HepG2 (cell line): Measurements from ENCODE around the gene CAPN9. TPM values are rescaled to one million over a fixed set of nuclear protein-coding genes. Genes with fewer than 3 reads are reported as not detected.

Experiments
- GFI1 ChIP-seq: sonication (generic); formaldehyde crosslinking; IDR thresholded peaks from 2 replicates; pipeline ENCODE4 v1.5.0; 2020; ENCODE audit warnings: missing genetic modification reagents, mild to moderate bottlenecking, borderline replicate concordance
- HINFP ChIP-seq: sonication (generic); formaldehyde crosslinking; IDR thresholded peaks from 2 replicates; pipeline ENCODE4 v1.4.0; 2020; ENCODE audit warnings: low read depth, mild to moderate bottlenecking, missing genetic modification reagents
- KLF6 ChIP-seq: IDR thresholded peaks from 2 replicates; pipeline ENCODE4 v1.8.0; 2016; ENCODE audit warnings: missing biosample characterization, missing genetic modification reagents
- MIER2 ChIP-seq: IDR thresholded peaks from 2 replicates; pipeline ENCODE4 v1.6.1; 2016; ENCODE audit warnings: missing biosample characterization, missing genetic modification reagents
- NBN ChIP-seq: fragments of 450-650 bp; conservative IDR thresholded peaks from 2 replicates; pipeline ENCODE4 v1.6.1; 2017
- NR2F2 ChIP-seq: IDR thresholded peaks from 2 replicates; pipeline ENCODE4 v1.6.1; 2012; ENCODE audit warnings: low read depth, inconsistent platforms, borderline replicate concordance
- PRDM4 ChIP-seq: sonication (generic); formaldehyde crosslinking; IDR thresholded peaks from 2 replicates; pipeline ENCODE4 v1.9.0; 2021; ENCODE audit warnings: missing genetic modification reagents, borderline replicate concordance
- PRPF4 ChIP-seq: fragments of 200-400 bp; formaldehyde crosslinking; IDR thresholded peaks from 2 replicates; pipeline ENCODE4 v1.6.1; 2016; ENCODE audit warnings: low read length, low read depth; ENCODE audit not compliant: poor library complexity, severe bottlenecking
- RFX1 ChIP-seq: fragments of 450-650 bp; IDR thresholded peaks from 2 replicates; pipeline ENCODE4 v1.6.1; 2017
- RFXANK ChIP-seq: IDR thresholded peaks from 2 replicates; pipeline ENCODE4 v1.6.1; 2016
- SP5 ChIP-seq: IDR thresholded peaks from 2 replicates; pipeline ENCODE4 v1.6.1; 2016; ENCODE audit warnings: low read depth, borderline replicate concordance
- SYNCRIP ChIP-seq: fragments of 200-400 bp; formaldehyde crosslinking; IDR thresholded peaks from 2 replicates; pipeline ENCODE4 v1.6.1; 2018; ENCODE audit warnings: mild to moderate bottlenecking, low read depth, low read length; ENCODE audit not compliant: insufficient read depth
- THRA ChIP-seq: sonication (generic); formaldehyde crosslinking; IDR thresholded peaks from 2 replicates; pipeline ENCODE4 v1.4.0; 2020; ENCODE audit warnings: missing genetic modification reagents, borderline replicate concordance
- ZBTB44 ChIP-seq: sonication (generic); formaldehyde crosslinking; IDR thresholded peaks from 2 replicates; pipeline ENCODE4 v1.4.0; 2020; ENCODE audit warnings: missing genetic modification reagents
- ZFX ChIP-seq: sonication (generic); formaldehyde crosslinking; IDR thresholded peaks from 2 replicates; pipeline ENCODE4 v1.4.0; 2020; ENCODE audit warnings: mild to moderate bottlenecking, low read depth, missing genetic modification reagents, moderate library complexity
- ZNF235 ChIP-seq: sonication (generic); formaldehyde crosslinking; IDR thresholded peaks from 2 replicates; pipeline ENCODE4 v1.8.1; 2023; ENCODE audit warnings: mild to moderate bottlenecking, missing genetic modification reagents, borderline replicate concordance
- ZNF281 ChIP-seq: sonication (generic); formaldehyde crosslinking; IDR thresholded peaks from 2 replicates; pipeline ENCODE4 v1.4.0; 2020; ENCODE audit warnings: missing genetic modification reagents, borderline replicate concordance
- ZNF34 ChIP-seq: sonication (generic); formaldehyde crosslinking; IDR thresholded peaks from 2 replicates; pipeline ENCODE4 v1.4.0; 2020; ENCODE audit warnings: mild to moderate bottlenecking, missing genetic modification reagents, borderline replicate concordance
- ZNF430 ChIP-seq: sonication (generic); formaldehyde crosslinking; IDR thresholded peaks from 2 replicates; pipeline ENCODE4 v1.9.0; 2021; ENCODE audit warnings: mild to moderate bottlenecking, missing genetic modification reagents
- ZNF441 ChIP-seq: sonication (generic); formaldehyde crosslinking; IDR thresholded peaks from 2 replicates; pipeline ENCODE4 v1.7.0; 2021; ENCODE audit warnings: missing genetic modification reagents, borderline replicate concordance
- ZNF598 ChIP-seq: sonication (generic); formaldehyde crosslinking; IDR thresholded peaks from 2 replicates; pipeline ENCODE4 v1.5.1; 2020; ENCODE audit warnings: mild to moderate bottlenecking, missing genetic modification reagents, borderline replicate concordance
- ZSCAN25 ChIP-seq: sonication (generic); formaldehyde crosslinking; IDR thresholded peaks from 2 replicates; pipeline ENCODE4 v1.8.0; 2022; ENCODE audit warnings: mild to moderate bottlenecking, missing genetic modification reagents
- polyA plus RNA-seq, 8 experiments: library from polyadenylated mRNA; depleted of rRNA in 3 of 8; stranded (reverse) in 7 of 8; unstranded in 1 of 8; fragments of >200 nt; fragmentation: Illumina TruSeq in 4 of 8; extraction: Trizol in 4 of 8; gene quantifications; 2 replicates each; pipeline versions ENCODE4 v1.2.1 to v1.2.3, GENCODE V29; 2011 to 2016; ENCODE audit warnings: low read depth in 4 of 8, missing spikeins in 1 of 8, mixed read lengths in 1 of 8; ENCODE audit not compliant: insufficient read depth in 1 of 8
- total RNA-seq, 5 experiments: library from RNA; depleted of rRNA; stranded (reverse); fragments of >200 nt; fragmentation: Illumina TruSeq; extraction: Trizol; gene quantifications; 2 replicates each; pipeline ENCODE4 v1.2.3, GENCODE V29; 2016; ENCODE audit warnings: low read depth in 1 of 5

Gene CAPN9
- total and polyA plus RNA-seq, 2 of the 13 experiments (the other 11 are each of a cell fraction or from before 2014, with no cell fraction given) = 0.04 to 0.31 TPM

- TF ChIP-seq KLF6 (CRISPR knock-in tag) (no peak), SP5 (CRISPR knock-in tag) (no peak), ZFX (CRISPR knock-in tag) (peak; percentile 57), SYNCRIP (no peak), HINFP (CRISPR knock-in tag) (no peak), NR2F2 (no peak), MIER2 (no peak), NBN (no peak), GFI1 (CRISPR knock-in tag) (no peak), RFXANK (CRISPR knock-in tag) (no peak), PRPF4 (no peak), ZNF598 (no peak), THRA (no peak), ZNF281 (CRISPR knock-in tag) (no peak), ZSCAN25 (0 out of 2 replicates have a peak, but pooled peaks have one; percentile 11), ZNF441 (no peak), ZBTB44 (CRISPR knock-in tag) (no peak), ZNF34 (no peak), ZNF235 (CRISPR knock-in tag) (no peak), RFX1 (no peak), ZNF430 (CRISPR knock-in tag) (0 out of 2 replicates have a peak, but pooled peaks have one; percentile 32), PRDM4 (CRISPR knock-in tag) (no peak)
These were observed 13.2 kb downstream of the CAPN9 start (continued) for GRCh38 chr1:230760360-230760827.
